GM12891 (cell line): ENCODE results near the gene CACNA1I.

ENCODE experiments used
- DNase-seq: peaks from one replicate; pipeline ENCODE4 v3.0.0; 2011; ENCODE audit warnings: low spot score; ENCODE audit not compliant: insufficient read length
- FAIRE-seq: peaks from 2 replicates; lab custom pipeline; 2011; peaks lifted over from hg19 to GRCh38; lab: Jason Lieb, UNC
- PAX5 ChIP-seq: IDR thresholded peaks from 2 replicates; pipeline ENCODE4 v1.6.1; 2011; ENCODE audit warnings: low read length, moderate library complexity, mild to moderate bottlenecking; ENCODE audit not compliant: insufficient read depth, severe bottlenecking
- POLR2A ChIP-seq: IDR thresholded peaks from 2 replicates; pipeline ENCODE4 v1.6.1; 2011; ENCODE audit warnings: low read depth, low read length, control low read depth
- POLR2AphosphoS5 ChIP-seq: IDR thresholded peaks from 2 replicates; pipeline ENCODE4 v1.6.1; 2011; ENCODE audit warnings: low read depth, low read length, control low read depth
- POU2F2 ChIP-seq: IDR thresholded peaks from 2 replicates; pipeline ENCODE4 v1.6.1; 2011; ENCODE audit warnings: low read depth, mild to moderate bottlenecking, control low read depth, low read length, moderate library complexity
- SPI1 ChIP-seq: IDR thresholded peaks from 2 replicates; pipeline ENCODE4 v1.6.1; 2011; ENCODE audit warnings: low read depth, low read length, control low read depth
- TAF1 ChIP-seq: IDR thresholded peaks from 2 replicates; pipeline ENCODE4 v1.6.1; 2011; ENCODE audit warnings: low read depth, low read length, control low read depth

Gene CACNA1I

GRCh38 chr22:39654131-39654926 lies 83.8 kb downstream of the CACNA1I start:
- no peak for TF ChIP-seq POU2F2
- DNase-seq (no peak), FAIRE-seq (no peak)

- FAIRE-seq (no peak), DNase-seq (no peak)
- TF ChIP-seq SPI1 (no peak), PAX5 (no peak), POLR2A (no peak), POLR2AphosphoS5 (no peak), TAF1 (no peak), POU2F2 (no peak)
These were observed 84.5 kb downstream of the CACNA1I start for GRCh38 chr22:39655004-39655579.

DNA sequence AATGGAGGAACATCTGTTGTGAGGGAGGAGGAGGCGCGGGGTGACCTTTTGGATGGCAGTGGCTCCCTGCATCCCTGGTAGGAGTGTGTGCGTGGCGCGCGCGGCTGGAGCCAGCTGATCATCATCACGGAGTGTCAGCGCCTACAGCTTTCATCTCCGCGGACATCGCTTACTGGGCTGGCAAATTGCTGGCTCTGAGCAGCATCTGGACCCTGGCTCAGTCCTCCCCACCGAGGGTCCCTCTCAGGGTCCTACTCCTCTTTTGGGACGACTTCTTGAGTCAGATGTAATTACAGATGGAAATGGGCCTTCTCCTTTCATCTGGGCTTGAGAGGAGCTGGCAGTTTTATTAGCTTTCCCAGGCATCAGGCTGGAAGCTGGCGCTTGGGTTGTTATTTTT lies 85.3 kb downstream of the CACNA1I start:
- TF ChIP-seq PAX5 = no peak
- no peak for TF ChIP-seq POLR2AphosphoS5
- no peak for TF ChIP-seq POU2F2
- no peak for TF ChIP-seq TAF1
- no peak for TF ChIP-seq SPI1
- FAIRE-seq (no peak), DNase-seq (no peak)

DNA sequence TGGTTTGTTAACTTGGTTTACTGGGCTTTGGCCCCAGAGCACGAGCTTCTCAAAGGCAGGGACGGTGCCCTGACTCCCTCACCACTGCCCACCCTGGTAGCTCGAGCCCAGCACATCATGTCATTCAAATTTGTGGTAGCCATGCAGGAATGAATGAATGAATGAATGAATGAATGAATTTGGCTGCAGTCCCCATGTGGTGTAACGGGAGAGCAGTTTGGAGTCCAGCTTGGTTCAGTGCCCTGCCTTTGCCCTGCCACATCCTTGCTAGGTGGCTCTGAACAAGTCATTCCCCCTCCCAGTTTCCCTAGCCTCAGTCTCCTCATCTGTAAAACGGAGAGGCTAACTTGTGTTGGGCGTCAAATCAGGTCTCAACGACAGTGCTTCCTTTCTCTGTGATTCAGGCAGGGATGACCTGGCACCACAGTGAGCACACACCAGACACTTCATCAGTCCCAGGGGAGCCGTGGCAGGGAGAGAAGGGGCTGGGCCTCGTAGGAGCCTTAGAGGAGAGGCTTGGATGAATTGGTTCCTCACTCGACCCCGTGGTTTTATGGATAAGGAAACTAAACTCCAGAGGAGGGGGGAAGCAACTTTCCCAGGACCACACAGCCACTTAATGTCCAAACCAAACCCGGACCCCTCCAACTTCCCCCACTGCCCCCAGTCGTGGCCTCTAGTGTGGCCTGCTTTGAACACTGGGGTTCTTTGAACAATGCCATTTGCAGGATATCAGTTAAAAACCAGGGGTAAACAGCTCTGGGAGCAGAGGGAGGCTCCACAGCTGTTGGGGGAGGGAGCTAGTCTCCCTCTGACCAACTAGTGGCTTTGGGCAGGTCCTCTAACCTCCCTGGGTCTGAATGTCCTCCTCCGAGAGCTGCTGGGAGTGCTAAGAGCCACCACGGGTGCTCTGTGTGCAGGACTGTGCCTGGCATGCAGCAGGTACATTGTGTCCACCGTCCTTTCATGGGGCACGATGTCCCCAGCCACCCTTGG lies 86.2 kb downstream of the CACNA1I start:
- no peak for TF ChIP-seq POLR2A
- TF ChIP-seq PAX5 = no peak
- no peak for TF ChIP-seq TAF1
- DNase-seq = no peak
- no peak for FAIRE-seq

DNA sequence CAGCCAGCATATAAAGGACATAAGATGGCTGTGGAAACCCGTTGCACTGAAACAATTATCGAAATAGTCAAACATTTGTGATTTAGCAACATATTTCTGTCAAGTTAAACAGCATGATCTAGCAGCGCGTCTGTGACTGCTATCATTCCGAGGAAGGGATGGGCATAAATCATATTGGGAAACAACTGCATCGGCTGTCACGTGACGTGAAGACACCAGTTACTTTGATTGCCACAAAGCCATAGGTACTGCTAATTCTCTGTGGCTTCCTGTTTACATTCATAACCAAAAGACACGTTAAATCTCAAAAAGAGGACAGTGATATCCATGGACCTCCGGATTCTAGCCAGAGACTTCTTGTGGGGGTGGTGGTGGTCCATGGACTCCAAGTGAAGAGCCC lies 87.8 kb downstream of the CACNA1I start:
- no peak for DNase-seq
- TF ChIP-seq POLR2AphosphoS5 (no peak), PAX5 (no peak), SPI1 (no peak), POU2F2 (no peak), POLR2A (no peak), TAF1 (no peak)
- no peak for FAIRE-seq

DNA sequence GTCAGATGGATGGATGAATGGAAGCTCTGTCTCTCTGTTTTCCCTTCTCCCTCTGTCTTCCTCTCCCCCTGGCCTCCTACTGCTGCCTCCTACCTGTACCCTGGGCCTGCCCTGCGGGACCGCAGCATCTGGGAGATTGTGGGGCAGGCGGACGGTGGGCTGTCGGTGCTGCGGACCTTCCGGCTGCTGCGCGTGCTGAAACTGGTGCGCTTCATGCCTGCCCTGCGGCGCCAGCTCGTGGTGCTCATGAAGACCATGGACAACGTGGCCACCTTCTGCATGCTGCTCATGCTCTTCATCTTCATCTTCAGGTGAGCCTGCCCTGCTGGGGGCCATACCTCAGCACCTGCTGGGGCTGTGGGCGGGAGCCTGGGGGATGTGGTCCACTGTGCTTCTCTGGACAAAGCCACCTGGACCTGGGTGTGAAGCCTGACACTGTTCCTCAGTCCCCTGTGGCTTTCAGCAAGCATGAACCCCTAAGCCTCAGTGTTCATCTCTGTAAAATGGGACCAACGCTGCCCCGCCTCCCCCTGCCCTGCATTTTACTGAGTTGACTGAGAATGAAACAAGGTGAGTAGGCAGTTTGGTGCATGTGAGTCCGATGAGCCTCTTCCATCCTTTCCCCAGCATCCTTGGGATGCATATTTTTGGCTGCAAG lies 88.4 kb downstream of the CACNA1I start:
- TF ChIP-seq POLR2AphosphoS5 (no peak), POU2F2 (no peak), SPI1 (no peak), POLR2A (no peak), TAF1 (no peak), PAX5 (no peak)
- FAIRE-seq (no peak), DNase-seq (no peak)

DNA sequence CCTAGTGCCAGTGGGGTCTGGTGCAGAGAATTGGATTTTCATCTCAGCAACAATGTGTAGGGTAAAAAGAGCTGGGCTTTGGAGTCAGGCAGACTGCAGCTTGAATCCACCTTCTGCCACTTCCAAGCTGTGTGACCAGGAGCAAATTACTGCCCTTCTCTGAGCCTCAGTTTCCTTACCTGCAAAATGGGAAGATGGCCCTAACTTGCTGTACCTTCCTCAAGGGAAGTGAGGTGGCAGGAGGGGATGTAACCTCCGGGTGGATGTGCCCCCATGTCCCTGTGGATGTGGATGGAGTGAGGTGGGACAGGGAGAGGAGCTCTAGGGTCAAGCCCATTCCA lies 90.9 kb downstream of the CACNA1I start:
- DNase-seq (no peak), FAIRE-seq (no peak)
- TF ChIP-seq TAF1 (no peak), POLR2AphosphoS5 (no peak), PAX5 (no peak), POU2F2 (no peak), SPI1 (no peak), POLR2A (no peak)

- TF ChIP-seq PAX5 (no peak), TAF1 (no peak), POU2F2 (no peak), POLR2A (no peak), POLR2AphosphoS5 (no peak), SPI1 (no peak)
- FAIRE-seq (no peak), DNase-seq (no peak)
These were observed 91.5 kb downstream of the CACNA1I start for GRCh38 chr22:39661842-39662685.

- DNase-seq (no peak), FAIRE-seq (no peak)
- TF ChIP-seq PAX5 (no peak), POU2F2 (no peak), SPI1 (no peak), TAF1 (no peak), POLR2A (no peak), POLR2AphosphoS5 (no peak)
These were observed 92.1 kb downstream of the CACNA1I start for GRCh38 chr22:39662686-39663052.
